Fibroblast of skin of left quadriceps (primary cell): ENCODE measurements around the gene CHCHD3.
"Not testable (repeated sequence)": the region's sequence is repeated elsewhere in the genome, so short reads cannot be mapped to it uniquely, and the experiment has no call there.

Experiments used
- DNase-seq, 2 experiments: peaks; one replicate each; pipeline ENCODE4 v3.0.0-alpha.2; 2013; ENCODE audit warnings: low read depth in 2 of 2

The CHCHD3 gene

DNA sequence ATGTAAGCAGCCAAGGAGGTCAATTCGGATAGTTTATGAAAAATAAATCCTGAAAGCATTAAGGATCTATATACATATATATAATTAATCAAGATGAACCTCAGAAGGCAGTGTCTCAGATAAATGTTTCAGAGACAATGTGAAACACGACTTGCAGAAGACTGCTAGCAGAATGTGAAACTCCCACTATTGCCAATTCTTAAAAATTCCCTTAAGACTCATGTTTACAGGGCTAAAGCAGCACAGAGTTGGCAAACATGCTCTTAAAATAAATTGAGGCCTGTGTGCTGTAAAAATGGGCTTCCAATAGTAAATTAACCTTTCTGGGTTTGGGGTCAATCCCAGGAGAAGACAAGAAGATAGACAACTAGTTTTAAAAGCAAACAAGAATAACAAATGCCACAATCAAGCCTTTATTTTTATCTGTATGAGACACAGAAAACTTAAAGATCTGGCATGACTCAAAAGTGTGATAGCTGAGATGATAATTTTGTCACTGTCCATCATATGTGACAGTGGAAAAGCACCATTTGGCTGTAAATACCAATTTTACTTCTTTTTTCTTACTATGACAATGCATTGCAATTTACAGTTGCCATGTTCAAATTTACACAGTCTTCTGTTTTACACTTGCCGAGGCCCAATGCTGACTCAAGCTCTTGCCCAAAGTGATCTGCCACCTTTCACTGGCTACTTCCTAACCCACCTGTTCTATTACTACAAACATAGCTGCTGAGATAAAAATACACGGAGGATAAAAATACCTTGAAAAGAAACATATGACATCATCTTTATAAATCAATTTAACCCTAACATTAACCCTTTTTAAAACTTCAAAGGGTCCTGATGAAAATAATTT, 78.6 kb downstream of the CHCHD3 start:
- DNase-seq: no peak

DNA sequence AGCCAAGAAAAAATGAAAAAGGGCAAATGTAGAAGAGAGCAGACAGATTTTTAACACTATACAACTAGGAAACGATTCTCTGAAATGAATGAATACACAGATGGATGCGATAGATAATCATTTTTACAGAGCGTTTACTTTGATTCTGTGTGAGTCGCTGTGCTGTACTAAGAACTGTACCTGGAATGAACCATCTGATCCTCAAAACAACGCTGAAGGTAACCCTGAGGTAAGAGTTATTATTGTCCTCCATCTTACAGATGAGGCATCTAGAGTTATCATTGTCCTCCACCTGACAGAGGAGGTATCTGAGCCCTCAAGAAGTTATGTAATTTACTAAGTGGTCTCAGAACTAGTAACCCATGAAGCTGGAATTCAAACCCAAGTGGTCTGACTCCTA, 80.2 kb downstream of the CHCHD3 start:
- no peak for DNase-seq

DNA sequence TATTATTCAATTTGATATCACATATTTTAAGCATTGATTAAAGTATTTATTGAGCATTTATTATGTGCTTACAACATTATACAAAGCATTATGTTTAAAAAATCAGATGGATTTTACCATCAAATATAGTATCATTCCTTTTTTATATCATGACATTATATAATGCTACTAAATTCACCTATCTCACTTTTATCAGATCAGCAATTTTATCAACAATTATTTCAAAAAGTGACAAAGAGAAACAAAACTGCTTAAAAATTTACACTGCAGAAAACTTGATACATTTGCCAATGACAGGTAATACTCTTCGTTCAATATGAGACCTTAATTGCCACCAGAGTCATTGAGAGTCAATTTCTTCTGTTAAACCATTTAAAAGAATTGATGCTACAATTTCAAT, 82.0 kb downstream of the CHCHD3 start:
- no peak for DNase-seq

DNA sequence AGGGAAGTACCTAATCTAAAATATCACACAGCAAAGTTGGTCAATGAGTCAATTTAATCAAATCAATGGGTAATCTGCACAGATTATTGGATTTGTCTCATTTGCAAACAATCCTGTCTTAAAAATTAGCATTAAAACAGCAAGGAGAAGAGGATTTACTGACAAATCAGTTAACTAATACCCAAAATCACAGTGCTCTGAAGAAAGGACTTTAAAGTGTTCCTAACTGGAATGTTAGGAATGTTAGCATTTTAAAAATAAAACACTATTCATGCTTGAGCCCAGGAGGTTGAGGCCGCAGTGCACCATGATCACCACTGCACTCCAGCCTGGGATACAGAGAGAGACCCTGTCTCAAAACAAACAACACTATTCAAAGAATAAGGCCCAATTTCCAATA, 83.1 kb downstream of the CHCHD3 start:
- no peak for DNase-seq

DNA sequence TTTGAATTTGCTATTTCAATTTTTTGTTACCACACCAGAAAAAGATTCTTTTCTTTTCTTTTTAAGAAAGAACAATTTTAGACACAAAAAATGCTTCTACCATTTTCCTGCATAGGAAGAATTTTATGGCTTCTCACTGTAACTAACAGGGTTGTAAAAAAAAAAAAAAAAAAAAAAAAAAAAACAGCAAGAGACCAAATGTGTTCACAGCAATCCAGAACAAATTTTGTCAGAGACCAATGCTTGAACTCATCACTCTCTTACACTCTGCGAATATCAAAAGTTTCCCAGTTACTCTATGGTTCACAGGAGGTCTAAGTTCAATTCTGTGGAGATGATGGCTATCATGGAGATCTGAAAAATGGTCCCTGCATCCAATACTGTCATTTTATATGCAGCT, 84.4 kb downstream of the CHCHD3 start:
- no peak for DNase-seq

DNA sequence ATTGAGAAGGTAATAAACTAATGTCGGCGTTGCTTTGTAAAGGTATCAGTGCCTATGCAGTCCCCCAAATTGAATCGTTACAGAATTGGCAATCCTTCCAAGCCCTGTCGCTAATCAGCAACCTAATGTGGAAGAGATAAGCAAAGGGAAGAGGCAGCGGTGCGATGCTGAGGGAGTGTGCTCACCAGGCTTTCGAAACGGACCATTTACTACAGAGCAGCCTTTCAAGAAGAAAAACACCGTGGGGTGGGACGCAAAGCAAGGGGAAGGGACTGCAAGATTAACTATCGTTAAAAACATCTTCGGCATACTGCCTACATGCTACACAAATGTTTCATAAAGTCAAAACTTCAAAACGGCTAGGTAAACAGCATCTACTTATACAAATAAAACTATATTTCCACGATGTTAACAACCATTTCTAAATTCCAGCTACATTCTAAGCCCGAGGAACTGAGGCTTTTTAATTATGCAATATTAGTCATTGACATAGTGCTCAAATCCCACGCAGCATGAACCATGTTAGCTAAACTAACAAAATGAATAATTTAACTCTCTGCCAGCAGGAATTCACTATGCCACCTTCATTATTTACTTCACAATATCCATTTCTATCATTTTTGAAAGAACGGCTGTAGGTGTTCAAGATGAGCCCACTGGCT, 85.2 kb downstream of the CHCHD3 start:
- no peak for DNase-seq

DNA sequence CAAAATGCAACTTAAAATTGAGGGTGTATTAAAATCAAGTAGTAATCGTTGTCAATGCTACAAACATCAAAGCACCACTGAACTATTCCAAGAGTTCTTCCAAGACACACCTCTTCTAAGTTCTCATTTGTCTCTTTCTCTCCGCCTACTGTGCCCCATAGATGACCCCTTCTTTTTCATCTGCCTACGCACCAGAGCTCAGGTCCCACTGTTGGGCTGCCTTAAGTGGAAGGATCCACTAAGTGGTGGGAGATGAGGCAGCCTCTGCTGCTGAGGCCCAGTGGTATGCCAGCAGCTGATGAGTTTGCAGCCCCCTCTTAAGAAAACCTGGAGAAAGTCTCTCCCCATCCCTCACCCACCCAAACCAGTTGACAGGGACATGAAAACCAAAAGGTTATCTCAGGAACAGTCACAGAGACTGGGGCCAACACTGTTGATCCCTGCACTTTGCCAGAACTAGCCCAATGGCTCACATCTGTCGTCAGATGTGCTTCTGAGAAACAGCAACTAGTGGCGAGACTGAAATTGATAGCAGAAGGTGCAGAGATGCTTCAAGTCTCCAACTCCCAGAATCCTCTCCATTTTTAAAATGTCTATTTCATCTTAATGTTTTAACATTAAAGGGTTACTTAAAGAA, 88.4 kb downstream of the CHCHD3 start:
- DNase-seq: no peak

DNA sequence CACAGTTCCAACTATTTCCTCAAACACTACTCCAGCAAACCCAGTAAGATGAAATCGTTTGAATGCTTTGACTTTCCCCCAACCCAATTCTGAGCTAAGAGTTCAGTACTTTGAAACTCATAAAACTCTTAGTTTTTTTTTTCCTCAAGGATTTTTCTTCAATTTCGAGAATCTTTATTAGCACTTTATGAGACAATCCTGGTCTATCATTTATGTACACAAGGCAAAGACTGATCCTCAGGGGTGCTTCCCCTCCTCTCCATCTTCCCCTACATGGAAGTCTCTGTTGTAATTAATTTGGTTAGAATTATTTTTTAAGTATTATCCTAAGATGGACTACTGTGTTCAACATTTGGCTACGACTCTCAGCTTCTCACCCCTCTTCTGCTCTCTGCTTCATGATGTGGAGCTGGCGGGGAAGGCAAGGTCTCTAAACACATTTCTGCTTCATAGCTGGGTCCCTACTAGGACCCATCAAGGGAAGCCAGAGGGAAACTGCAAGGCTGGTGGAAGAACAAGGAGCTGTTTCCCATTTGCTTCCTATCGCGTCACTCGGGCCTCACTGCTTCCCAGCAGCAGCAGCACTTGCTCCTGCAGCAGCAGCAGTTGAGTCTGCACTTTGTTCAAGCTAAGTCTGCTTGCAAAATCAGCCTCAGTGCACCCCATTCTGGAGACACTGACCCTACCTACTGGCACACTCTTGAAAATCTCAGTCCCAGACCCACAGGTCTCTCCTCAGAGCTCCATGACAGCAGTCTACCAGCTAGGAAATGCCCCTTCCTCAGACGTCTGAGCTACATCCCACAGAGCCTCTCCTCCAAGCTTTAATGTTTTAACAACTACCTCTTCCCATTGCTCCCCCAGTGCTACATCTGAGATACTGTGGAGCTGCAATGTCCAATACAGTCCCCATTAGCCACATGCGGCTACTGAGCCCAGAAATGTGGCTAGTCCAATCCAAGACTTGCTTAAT, 90.0 kb downstream of the CHCHD3 start:
- DNase-seq: no peak

DNA sequence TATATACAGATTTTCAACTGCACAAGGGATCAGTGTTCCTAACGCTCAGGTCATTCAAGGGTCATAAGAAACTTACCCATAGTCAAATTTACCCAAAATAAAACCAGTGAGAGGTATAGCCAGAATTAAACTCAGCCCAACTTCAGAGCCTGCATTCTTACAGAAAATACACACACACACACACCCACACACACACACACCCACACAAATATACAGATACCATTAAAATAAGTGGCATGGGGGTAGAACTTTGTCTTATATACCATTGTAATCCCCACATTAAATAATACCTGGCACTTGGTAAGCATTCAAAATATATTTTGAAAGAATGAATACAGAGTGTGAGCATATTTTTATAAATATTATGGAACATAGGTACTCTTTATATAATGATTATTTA, 93.8 kb downstream of the CHCHD3 start:
- no peak for DNase-seq

DNA sequence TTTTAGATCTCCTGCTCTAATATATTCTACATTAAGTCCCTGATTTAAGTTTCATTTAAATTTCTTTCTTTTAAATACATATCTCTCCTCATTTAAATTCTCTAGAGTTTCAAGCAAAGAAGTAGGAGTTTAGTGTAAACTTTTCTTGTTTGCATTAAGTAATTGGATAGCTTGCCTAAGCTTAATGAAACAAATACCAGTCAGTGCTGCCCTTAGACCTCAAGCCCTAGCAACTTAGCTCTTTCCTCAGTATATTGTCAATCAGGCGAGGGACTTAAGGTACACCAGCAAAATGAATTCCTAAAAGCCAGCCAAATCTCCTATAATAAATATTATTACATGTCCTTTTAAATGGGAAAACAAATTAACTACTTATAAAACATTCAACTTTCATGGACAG, 101.5 kb downstream of the CHCHD3 start:
- DNase-seq: no peak

DNA sequence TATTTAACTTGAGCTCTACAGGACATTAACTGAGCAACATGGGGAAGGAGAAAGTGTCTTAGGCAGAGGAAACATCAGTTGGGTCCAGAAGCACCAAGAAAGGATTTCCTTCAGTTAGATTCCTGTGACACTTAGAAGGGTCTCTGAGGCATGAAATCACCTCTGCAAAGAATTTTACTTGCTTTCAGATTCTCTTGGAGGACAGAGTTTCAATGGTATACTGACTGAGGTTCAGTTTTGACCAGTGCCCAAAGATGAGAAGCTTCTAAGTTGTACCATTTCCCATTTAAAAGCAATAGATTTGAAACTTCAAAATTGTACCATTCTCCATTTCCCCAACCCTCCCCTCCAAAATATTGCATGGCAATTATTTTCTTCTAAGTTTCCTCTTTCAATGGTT, 102.4 kb downstream of the CHCHD3 start:
- no peak for DNase-seq

DNA sequence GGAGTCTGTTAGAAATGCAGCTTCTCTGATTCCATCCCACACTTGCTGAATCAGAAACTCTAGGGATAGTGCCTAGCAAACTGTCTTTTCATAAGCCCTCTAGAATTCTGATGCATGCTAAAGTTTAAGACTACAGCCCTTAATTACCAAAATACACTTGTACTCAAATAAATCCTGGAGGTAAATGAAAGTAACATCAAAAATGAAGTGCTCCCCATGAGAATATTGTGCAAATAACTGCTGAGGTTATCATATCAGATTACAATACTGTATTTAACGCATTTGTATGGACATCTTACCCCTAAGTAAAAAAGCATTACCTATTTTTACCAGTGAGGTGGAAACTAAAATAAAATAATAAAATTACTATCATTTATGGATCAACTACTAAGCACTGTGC, 104.7 kb downstream of the CHCHD3 start:
- DNase-seq: no peak

DNA sequence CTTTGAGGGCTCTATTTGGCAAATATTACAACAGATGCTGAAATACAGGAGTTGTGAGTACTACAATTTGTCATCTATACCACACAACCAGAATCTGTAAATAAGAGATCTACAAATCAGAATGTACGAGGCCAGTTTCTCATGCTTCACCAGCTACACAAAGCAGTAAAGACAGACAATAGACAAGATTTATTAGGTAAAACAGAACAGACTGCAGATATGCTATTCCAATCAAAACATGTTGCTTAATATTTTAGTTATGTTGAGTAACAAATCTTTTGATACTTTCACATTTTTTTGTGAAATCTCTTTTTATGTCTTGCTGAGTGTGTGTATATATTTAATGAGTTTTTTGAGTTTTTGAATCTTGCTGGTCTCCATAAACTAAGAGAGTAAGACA, 109.1 kb downstream of the CHCHD3 start:
- peak; percentile 29 to 44 for DNase-seq

DNA sequence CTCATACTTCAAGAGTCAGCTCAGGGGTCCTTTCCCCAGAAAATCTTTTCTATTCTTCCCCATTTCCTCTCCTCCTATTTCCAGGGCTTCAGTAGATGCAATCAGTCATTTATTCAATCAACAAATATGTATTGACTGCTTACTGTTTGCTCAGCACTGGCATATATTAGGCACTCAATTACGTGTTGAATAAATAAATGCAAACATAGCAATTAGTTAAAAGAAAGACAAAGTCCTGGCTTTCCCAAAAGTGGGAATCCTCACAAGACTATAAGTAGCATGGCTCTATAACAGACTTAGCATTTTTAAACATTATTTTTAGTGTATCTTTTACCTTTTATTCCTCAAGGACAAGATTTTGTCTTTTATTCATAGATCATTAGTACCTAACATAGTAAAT, 111.6 kb downstream of the CHCHD3 start:
- DNase-seq: no peak

DNA sequence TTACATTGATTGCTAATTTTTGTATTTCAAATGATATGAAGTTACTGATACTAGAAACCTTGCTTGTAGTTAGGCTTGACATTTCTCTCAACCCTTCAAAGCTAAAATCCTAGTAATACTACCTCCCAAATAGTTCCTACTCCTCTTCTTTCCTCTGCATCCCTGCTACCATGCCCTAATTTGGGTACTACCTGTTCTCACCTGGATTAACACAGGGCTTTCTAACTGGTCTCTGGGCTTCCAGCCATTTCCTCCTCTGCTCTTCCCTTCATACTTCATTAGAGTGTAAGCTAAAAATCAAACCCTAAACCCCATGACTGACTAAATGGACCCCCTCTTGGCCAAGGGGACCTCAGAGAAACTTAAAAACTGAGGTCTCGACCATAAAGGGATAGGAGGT, 112.4 kb downstream of the CHCHD3 start:
- DNase-seq: no peak

DNA sequence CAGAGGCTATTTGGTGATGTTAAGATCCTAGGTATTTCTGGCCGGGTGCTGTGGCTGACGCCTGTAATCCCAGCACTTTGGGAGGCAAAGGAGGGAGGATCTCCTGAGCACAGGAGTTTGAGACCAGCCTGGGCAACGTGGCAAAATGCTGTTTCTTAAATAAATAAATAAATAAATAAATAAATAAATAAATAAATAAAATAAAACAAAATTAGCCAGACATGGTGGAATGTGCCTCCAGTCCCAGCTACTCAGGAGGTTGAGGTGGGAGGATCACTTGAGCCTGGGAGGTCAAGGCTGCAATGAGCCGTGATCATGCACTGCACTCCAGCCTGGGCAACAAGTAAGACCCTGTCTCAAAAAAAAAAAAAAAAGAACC, 114.4 kb downstream of the CHCHD3 start:
- not testable (repeated sequence) for DNase-seq

DNA sequence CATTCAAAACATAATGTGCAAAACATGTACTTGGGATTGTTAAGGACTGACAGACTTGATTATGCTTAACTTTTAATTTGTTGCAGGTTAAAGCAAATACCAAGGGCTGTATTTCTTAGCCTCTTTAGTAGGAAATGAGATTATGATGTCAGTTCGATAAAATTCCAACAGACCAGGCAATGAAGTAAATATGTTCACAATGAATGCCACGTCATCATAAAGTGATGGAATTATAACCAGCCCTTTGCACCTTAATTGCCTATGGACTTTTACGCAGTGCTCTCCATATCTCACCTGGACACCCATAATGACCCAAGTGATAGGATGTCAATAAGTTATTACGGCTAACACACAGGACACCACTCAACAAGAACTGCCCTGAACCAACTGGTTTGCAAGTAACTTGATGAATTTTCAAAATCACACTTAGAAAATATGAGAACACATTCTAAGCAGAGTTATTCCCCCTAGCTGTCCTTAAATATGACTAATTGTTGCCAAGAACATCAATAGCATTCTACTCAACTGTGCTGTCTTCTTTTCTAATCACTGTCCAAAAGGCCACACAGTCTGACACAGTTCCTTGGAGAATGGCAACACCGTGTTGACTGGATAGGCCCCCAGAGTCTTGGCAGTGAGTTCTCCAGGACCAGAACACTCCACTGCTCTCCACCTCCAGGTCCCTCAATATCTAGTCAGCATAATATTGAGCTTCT, 115.0 kb downstream of the CHCHD3 start:
- DNase-seq: peak; percentile 48 to 65

DNA sequence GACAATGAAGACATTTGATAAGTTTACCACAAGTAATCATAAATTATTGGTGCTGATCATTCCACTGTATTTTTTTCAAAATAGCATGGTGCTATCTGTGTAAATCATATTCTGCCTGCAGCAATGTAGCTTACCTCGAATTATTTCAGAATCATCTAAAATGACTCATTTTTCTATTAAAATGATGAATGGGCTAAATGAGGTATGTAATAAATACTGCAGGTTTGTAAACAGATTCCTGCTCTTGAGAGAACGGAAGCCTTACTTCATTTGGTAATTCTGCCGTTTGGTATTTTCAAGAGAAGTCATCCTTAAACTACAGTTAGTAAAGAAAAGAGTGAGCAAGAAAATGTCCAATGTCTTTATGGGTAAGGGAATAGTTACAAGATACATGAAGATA, 115.9 kb downstream of the CHCHD3 start:
- no peak for DNase-seq

DNA sequence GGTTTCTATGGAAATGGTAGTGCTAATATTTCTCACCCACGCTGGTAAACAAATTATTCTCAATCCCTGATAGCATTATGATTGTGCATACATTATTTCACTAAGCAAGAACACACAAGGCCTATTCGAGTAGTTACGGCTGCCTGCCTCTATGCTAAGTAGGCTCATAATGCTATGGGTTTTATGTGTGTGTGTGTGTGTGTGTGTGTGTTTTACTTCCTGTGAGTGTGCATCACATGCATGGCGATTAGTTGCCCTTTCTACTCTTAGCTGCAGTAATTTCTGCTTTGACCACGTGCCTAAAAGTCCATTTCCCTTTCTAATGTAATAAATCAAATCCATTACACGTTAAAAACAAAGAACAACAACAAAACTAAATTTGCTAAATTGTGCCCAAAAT, 117.0 kb downstream of the CHCHD3 start:
- no peak for DNase-seq

DNA sequence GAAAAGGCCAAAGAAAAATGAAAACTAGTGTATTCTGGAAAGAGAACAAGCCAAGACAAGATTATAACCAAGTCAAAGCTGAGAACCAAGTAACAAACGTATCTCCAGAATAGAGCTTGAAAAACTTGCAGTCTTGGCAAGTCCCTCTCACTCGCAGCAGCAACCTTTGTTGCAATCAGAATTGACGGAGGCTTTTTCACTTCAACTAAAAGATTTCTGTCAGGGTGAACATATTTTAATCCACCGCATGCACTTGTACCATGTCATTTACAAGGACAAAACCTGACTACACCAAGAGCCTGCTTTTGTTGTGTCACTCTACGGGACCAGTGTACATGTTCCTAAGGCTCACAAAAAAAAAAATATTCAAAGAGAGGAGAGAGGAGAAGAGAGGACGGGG, 122.0 kb downstream of the CHCHD3 start:
- no peak for DNase-seq

DNA sequence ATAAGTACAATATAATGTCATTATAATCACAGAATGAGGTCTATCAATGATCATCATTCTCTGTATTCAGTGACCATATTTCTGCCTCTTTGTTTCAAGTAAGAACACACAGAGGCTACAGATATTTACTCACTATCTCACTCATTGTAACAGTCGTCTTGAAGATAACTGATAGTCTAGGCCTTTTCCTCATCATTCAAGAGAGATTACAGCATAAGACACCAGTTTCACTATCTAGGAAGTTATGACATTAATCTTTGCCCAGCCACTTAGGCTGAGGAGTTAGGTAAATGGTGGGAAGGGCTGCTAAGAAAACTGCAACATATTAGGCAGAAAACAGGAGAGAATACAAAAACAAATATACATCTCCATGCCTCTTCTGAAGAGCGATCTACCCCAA, 125.3 kb downstream of the CHCHD3 start:
- no peak for DNase-seq
